ACC112 (cell line): Measurements from ENCODE around the gene NLRP10.
"Not testable (repeated sequence)": the region's sequence is repeated elsewhere in the genome, so short reads cannot be mapped to it uniquely, and the experiment has no call there.

Source experiments
- H2AFZ ChIP-seq: fragments of 200-600 bp; sonication (generic); one replicate; pipeline ENCODE4 v1.6.0; 2017; ENCODE audit warnings: antibody characterized with exemption, low read length; ENCODE audit not compliant: unreplicated experiment
- H3K27ac ChIP-seq: fragments of 200-600 bp; sonication (generic); 2 replicates; pipeline ENCODE4 v1.5.1; 2014; ENCODE audit warnings: low read depth, mild to moderate bottlenecking, antibody characterized with exemption, low read length, moderate library complexity
- H3K27me3 ChIP-seq: fragments of 200-600 bp; sonication (generic); 2 replicates; pipeline ENCODE4 v1.6.1; 2014; ENCODE audit warnings: mild to moderate bottlenecking, antibody characterized with exemption, low read length, moderate library complexity, mixed read lengths; ENCODE audit not compliant: insufficient read depth
- H3K36me3 ChIP-seq: fragments of 200-600 bp; sonication (generic); 2 replicates; pipeline ENCODE4 v1.6.1; 2016; ENCODE audit warnings: mild to moderate bottlenecking, antibody characterized with exemption, low read length, moderate library complexity, mixed read lengths; ENCODE audit not compliant: insufficient read depth
- H3K4me1 ChIP-seq: fragments of 200-600 bp; sonication (generic); one replicate; pipeline ENCODE4 v1.6.1; 2016; ENCODE audit warnings: low read length, mixed read lengths; ENCODE audit not compliant: insufficient read depth, unreplicated experiment, control insufficient read depth
- H3K4me3 ChIP-seq: fragments of 200-600 bp; sonication (generic); 2 replicates; pipeline ENCODE4 v1.5.1; 2014; ENCODE audit warnings: mild to moderate bottlenecking, low read depth, low read length
- H3K79me2 ChIP-seq: fragments of 200-600 bp; sonication (generic); one replicate; pipeline ENCODE4 v1.6.0; 2016; ENCODE audit warnings: low read length; ENCODE audit not compliant: control insufficient read depth, unreplicated experiment, insufficient read depth

Gene NLRP10

DNA sequence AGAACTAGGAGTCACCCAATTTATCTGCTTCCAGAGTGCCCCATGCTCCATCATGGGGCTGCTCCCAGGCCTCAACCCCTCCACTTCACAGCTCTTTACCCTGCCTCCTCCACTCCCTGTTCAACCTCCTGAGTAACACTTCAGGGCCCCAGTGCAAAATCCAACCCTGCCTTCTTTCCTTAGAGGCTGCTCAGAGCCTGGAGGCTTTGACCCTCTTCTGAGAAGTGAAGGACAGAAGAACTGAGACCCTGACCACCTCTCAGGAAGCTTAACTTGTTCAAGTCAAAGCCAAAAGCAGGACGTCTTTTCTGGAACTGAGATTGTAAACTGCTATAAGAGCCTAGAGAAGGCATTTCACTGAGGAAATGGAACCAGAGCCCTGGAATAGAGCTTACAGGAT is 37.4 kb upstream of the NLRP10 start:
- Histone ChIP-seq H3K36me3 (peaks cover 18% of the 10 kb centered on the region), H3K79me2 (no peaks in the 10 kb centered on the region), H3K27me3 (no peaks in the 10 kb centered on the region), H3K27ac (no peak overlapping the region), H2AFZ (no peak overlapping the region), H3K4me3 (no peak overlapping the region), H3K4me1 (no peaks in the 10 kb centered on the region)

DNA sequence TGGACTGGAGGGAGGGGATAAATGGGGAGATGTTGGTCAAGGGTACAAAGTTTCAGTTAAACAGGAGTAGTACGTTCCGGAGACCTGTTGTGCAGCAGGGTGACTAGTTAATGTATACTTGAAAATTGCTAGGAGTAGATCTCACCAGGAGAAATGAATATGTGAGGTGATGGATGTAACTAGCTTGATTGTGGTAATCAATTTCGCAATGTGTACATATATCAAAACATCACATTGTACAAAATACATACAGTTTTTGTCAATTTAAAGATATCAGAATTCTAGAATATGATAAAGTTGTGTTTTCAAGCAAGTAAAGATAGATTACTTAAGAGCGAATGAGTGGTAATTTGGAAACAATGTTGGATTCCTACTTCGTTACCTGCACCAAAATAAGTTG is 35.1 kb upstream of the NLRP10 start:
- Histone ChIP-seq H3K79me2 (no peaks in the 10 kb centered on the region), H3K4me3 (no peak overlapping the region), H3K27me3 (no peaks in the 10 kb centered on the region), H3K27ac (no peak overlapping the region), H3K36me3 (peaks cover 38% of the 10 kb centered on the region), H2AFZ (no peak overlapping the region), H3K4me1 (no peaks in the 10 kb centered on the region)

DNA sequence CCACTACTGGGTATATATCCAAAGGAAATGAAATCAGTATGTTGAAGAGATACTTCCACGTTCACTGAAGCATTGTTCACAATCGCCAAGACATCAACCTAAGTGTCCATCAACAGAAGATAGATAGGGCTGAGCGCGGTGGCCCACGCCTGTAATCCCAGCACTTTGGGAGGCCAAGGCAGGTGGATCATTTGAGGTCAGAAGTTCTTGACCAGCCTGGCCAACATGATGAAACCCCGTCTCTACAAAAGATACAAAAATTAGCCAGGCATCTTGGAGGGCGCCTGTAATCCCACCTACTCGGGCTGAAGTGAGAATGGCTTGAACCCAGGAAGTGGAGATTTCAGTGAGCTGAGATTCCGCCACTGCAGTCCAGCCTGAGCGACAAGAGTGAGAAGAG is 34.5 kb upstream of the NLRP10 start:
- peaks cover 40% of the 10 kb centered on the region for H3K36me3 ChIP-seq
- H3K4me1 ChIP-seq = no peaks in the 10 kb centered on the region
- no peaks in the 10 kb centered on the region for H3K27me3 ChIP-seq
- no peak overlapping the region for H3K27ac ChIP-seq
- no peaks in the 10 kb centered on the region for H3K79me2 ChIP-seq
- no peak overlapping the region for H2AFZ ChIP-seq
- no peak overlapping the region for H3K4me3 ChIP-seq

DNA sequence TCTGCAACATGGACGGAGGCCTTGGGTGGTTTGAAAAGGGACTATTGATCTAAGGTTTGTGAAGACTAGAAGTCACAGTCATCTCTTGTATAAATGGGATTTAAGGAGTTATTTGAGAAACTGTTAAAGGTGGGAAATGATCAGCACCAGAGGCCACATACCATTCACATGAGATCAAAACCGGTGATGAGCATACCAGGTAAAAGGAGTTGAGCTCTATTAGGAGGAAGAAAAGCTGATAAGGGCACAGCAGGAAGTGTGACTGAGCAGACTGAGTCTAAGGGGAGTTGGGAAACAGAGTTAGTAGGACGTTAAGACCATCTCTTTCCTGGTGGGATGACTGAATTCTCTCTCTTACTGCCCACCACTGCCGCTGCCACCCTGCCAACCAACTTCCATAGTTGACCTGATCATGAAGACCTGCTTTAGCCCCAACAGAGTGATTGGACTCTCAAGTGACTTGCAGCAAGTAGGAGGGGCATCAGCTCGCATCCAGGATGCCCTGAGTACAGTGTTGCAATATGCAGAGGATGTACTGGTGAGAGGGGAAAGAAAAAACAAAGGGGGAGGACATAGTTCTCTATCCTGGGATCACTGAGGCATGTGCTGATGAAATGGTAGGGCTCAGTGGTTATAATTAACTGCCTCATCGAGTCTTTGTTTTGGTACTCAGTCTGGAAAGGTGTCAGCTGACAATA is 29.5 kb upstream of the NLRP10 start:
- no peaks in the 10 kb centered on the region for H3K27me3 ChIP-seq
- no peak overlapping the region for H3K4me3 ChIP-seq
- no peak overlapping the region for H2AFZ ChIP-seq
- H3K27ac ChIP-seq = no peak overlapping the region
- H3K36me3 ChIP-seq = peaks cover 56% of the 10 kb centered on the region
- peaks cover 4% of the 10 kb centered on the region for H3K4me1 ChIP-seq
- peaks cover 11% of the 10 kb centered on the region for H3K79me2 ChIP-seq

DNA sequence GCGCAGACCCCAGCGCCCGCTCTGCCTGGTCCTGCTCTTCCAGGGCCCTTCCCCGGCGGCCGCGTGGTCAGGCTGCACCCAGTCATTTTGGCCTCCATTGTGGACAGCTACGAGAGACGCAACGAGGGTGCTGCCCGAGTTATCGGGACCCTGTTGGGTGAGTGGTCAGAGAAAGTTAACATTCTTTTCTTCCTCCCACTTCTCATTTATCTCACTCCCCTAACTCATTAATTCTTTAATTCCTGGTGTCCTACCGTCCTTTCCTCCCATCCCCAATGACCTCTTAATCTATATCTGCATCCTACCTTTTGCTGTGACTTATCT is 22.3 kb upstream of the NLRP10 start:
- Histone ChIP-seq H3K36me3 (0 out of 2 replicates have a peak, but pooled peaks cover 10% of the 10 kb centered on the region), H3K79me2 (peaks cover 39% of the 10 kb centered on the region), H3K4me3 (peak overlapping the region; percentile 96), H3K4me1 (peaks cover 26% of the 10 kb centered on the region)
- not testable (repeated sequence) for H3K27ac ChIP-seq, H2AFZ ChIP-seq, H3K27me3 ChIP-seq

DNA sequence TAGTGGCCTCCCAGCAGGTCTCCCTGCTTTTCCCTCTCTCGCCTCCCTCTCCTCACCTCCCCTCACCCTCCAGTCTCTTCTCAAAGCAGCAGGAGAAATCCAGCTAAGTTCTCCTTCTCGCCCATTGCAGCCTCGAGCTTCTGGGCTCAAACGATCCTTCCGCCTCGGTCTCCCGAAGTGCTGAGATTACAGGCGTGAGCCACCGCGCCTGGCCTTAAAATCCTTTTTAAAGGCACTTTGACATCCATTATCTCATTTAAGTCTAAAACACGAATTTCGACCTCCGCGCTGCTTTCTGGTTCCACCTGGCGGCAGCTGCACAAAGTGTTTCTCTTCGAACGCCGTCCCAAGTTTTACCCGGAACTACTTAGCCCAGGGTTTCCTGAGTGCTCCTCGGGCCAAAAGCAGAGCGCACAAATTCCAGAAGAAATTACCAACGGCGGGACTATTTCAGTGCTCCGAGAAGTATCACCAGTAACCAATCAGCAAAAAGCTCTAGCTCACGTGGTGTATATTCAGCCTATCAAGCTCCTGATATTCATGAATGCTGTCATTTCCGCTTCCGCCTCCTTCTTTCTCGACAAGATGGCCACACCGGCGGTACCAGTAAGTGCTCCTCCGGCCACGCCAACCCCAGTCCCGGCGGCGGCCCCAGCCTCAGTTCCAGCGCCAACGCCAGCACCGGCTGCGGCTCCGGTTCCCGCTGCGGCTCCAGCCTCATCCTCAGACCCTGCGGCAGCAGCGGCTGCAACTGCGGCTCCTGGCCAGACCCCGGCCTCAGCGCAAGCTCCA is 21.7 kb upstream of the NLRP10 start, which contains the start of gene EIF3F:
Gene EIF3F (plus strand): TSS at position 570 of the 792 bp plus-strand sequence. CDS start 16 bp downstream, at position 586.
- Histone ChIP-seq H3K27ac (peak within 1 kb of the TSS; percentile 37; the same call in 1 of the 2 replicates), H3K79me2 (peaks cover 39% of the 10 kb centered on the region)

DNA sequence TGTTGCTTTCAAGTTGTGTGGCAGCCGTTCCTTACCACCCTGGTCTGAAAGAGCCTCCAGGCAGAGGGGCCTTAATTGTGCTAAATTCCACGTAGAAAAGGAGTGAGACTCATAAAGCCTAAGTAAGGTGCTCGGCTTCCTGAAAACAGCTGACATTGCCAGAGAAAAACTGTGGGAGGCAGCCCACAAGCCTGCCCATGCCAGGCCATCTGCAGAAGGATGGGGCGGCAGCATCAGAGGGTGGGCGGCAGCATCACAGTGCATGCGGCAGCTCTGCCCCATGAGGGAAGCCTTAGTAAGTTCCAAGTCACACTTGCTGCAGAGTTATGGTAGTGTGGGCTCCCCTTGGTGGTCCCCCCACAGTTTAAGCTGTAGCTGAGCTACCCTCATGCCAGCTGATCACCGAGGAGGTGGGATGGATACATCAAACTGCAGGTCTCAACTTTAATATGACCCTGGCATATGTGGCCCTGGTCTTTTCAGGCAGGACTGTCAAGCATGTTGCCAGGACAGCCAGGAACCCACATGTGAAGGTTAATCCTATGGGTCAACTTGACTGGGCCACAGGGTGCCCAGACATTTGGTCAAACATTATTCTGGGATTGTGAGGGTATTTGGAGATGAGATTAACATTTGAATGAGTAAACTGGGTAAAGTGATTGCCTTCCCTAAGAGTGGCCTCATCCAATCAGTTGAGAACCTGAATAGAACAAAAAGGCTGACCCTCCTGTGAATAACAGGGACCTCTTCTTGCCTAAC is 18.8 kb upstream of the NLRP10 start:
- Histone ChIP-seq H3K27ac (no peak overlapping the region), H3K4me1 (peaks cover 23% of the 10 kb centered on the region), H3K27me3 (no peaks in the 10 kb centered on the region), H3K79me2 (peaks cover 21% of the 10 kb centered on the region), H3K36me3 (0 out of 2 replicates have a peak, but pooled peaks cover 4% of the 10 kb centered on the region), H2AFZ (no peak overlapping the region), H3K4me3 (no peak overlapping the region)

More for the DNA sequence above, 21.7 kb upstream of the NLRP10 start, which contains the start of gene EIF3F:
- Histone ChIP-seq H2AFZ (peak within 1 kb of the TSS; percentile 99), H3K27me3 (no peaks in the 10 kb centered on the region), H3K36me3 (0 out of 2 replicates have a peak, but pooled peaks cover 10% of the 10 kb centered on the region), H3K4me1 (peaks cover 26% of the 10 kb centered on the region), H3K4me3 (peak within 1 kb of the TSS; percentile 96)

DNA sequence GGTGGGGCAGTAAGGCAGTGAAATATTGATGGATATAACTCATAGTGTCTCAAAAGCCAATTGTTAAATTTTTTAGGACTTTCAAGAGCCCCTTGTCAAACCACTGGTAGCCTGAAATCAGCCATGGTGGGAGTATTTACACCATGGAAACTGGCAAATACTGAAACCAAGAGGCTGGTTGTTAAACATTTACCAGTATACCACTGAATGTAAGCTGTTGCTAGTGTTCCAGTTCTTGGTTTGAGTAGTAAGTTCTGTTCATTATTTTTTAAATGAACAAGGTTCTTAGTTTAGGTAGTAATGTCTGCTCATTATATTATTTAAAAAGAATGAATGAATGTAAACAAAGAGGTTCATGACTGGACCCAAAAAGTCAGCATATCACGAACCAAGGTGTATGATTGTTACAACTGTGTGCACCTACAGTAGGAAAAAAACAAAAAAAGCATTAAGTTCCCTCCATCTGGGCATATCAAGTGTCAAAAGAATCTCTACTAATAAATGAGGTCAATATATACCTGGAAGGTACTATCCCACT is 17.4 kb upstream of the NLRP10 start:
- H2AFZ ChIP-seq = no peak overlapping the region
- peaks cover 7% of the 10 kb centered on the region for H3K79me2 ChIP-seq
- H3K27me3 ChIP-seq = no peaks in the 10 kb centered on the region
- peaks cover 22% of the 10 kb centered on the region for H3K4me1 ChIP-seq
- no peaks in the 10 kb centered on the region for H3K36me3 ChIP-seq
- H3K27ac ChIP-seq = no peak overlapping the region
- H3K4me3 ChIP-seq = no peak overlapping the region

DNA sequence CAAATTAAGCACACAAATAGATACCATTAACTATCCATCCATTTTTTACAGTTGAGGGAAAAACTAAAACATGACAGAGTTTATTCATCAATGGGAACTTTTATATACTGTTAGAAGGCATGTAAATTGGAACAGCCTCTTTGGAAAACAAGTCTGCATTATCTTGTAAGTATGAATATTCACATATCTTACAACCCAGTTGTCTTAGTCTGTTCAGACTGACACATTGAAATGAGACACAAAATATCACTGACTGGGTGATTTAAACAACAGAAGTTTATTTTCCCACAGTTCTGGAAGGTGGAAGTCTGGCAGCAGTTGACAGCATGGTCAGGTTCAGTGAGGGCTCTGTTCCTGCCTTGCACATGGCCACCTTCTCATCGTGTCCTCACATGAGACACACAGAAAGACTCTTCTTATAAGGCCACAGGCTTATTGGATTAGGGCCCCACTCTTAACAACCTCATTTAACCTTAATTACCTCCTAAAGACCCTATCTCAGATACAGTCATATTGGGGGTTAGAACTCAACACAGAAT is 16.4 kb upstream of the NLRP10 start:
- Histone ChIP-seq H3K4me1 (peaks cover 31% of the 10 kb centered on the region), H3K27ac (no peak overlapping the region), H2AFZ (peak overlapping the region; percentile 57), H3K4me3 (no peak overlapping the region), H3K27me3 (no peaks in the 10 kb centered on the region), H3K36me3 (no peaks in the 10 kb centered on the region), H3K79me2 (peaks cover 2% of the 10 kb centered on the region)

DNA sequence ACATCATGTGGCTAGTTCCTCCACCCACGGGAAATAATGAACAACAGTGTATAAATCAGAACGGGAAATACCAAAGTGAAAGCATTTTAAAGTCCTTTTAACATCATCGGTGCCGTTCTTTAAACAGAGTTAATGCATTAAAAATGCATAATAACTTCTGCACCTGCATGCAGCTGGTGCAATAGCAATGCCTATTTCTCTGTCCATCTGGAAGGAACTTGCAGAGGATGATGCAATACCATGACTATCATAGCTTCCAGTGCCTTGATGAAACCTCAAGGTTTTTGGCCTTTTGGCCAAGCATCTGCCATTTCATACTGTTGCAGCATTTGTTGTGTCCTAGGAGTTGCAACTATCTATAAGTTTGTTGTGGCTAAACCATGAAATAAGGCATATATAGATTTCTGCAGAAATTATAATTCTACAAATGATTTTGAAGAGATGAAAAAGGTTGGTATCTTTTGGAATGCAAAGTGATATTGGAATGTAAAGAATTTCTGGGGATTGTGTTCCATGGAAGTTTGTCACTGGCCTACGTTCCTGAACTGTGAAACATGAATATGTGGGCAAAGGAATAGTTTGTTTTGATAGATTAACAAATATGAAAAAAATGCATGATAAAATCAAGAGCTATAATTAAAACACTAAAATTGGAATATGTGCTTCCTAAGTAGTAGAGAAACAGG is 12.1 kb upstream of the NLRP10 start:
- no peaks in the 10 kb centered on the region for H3K79me2 ChIP-seq
- peak overlapping the region; percentile 80 for H3K27ac ChIP-seq
- peaks cover 35% of the 10 kb centered on the region for H3K4me1 ChIP-seq
- peak overlapping the region; percentile 59 for H2AFZ ChIP-seq
- H3K36me3 ChIP-seq = no peaks in the 10 kb centered on the region
- peak overlapping the region; percentile 65 for H3K4me3 ChIP-seq
- H3K27me3 ChIP-seq = no peaks in the 10 kb centered on the region
